Measurements from ENCODE around the gene MAP7. TPM values are rescaled to one million over a fixed set of nuclear protein-coding genes. Genes with fewer than 3 reads are reported as not detected.

Gene MAP7
- total RNA-seq, 4 donors from 2014 or later: 4.6 to 9.7 (median 6.0) TPM

DNA sequence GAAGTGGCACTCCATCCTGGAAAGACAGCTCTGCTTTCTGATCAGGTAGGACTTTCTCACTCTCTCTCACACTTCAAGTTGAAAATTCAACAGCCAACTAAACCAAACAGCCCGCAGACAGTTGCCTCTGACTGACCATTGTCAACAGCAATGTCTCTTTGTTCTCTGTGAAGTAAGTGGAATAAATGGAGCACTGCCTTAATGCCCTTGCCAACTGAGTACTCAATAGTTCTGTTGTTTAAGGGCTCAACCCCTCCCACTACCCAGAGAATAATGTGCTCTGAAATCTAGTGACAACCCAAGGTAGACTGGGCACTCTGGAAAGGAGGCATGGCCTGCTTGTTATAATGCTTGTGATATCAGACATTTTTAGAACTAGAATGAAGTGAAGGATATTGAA is 243.8 kb downstream of the MAP7 start:
- TF ChIP-seq, protein P1, sequence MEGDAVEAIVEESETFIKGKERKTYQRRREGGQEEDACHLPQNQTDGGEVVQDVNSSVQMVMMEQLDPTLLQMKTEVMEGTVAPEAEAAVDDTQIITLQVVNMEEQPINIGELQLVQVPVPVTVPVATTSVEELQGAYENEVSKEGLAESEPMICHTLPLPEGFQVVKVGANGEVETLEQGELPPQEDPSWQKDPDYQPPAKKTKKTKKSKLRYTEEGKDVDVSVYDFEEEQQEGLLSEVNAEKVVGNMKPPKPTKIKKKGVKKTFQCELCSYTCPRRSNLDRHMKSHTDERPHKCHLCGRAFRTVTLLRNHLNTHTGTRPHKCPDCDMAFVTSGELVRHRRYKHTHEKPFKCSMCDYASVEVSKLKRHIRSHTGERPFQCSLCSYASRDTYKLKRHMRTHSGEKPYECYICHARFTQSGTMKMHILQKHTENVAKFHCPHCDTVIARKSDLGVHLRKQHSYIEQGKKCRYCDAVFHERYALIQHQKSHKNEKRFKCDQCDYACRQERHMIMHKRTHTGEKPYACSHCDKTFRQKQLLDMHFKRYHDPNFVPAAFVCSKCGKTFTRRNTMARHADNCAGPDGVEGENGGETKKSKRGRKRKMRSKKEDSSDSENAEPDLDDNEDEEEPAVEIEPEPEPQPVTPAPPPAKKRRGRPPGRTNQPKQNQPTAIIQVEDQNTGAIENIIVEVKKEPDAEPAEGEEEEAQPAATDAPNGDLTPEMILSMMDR (IDR thresholded peaks at IDR 0.05; ENCODE audit: low read depth): no peak

DNA sequence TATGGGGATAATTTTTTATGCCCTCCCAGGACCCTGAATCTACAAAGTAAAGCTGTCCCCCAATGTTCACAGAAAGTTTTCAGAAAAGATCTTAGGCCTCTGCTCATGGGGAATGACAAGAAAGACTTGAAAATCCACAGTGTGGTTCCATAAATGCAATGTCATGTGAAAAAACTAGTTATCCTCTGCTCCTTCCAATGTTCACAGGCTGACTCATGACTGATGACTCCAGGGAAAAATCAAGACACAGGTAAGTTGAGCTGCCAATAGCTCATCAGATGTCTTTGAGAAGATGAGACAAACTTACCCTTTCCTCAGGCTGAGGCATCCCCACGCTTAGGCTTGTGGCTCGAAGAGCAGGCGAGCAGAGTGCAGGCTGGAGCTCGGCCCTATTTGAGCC is 245.8 kb downstream of the MAP7 start:
- TF ChIP-seq, protein P1 (IDR thresholded peaks at IDR 0.05; ENCODE audit: low read depth): no peak

DNA sequence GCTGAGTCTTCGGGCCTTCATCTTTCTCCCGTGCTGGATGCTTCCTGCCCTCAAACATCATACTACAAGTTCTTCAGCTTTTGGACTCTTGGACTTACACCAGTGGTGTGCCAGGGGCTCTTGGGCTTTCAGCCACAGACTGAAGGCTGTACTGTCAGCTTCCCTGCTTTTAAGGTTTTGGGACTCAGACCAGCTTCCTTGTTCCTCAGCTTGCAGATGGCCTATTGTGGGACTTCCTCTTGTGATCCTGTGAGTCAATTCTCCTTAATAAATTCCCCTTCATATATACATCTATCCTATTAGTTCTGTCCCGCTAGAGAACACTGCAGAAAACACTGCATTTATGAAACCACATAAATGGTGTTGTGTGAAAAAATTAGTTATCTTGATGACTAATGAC is 246.7 kb downstream of the MAP7 start:
- TF ChIP-seq, protein P1 (IDR thresholded peaks at IDR 0.05; ENCODE audit: low read depth): no peak

DNA sequence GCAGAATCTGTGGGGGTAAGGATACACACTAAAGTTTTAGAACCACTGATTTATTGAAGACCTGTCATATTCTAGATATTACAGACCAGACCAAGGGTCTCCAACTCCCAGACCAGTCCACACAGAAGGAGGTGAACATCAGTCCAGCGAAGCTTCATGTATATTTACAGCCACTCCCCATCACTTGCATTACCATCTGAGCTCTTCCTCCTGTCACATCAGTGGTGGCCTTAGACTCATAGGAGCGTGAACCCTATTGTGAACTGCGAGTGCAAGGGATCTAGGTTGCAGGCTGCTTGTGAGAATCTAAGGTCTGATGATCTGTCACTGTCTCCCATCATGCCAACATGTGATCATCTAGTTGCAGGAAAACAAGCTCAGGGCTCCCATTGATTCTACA is 255.6 kb downstream of the MAP7 start:
- TF ChIP-seq, protein P1 (IDR thresholded peaks at IDR 0.05; ENCODE audit: low read depth): no peak

Small RNAs within 50 kb of the gene (small RNA-seq; reads per million reads assigned to genes)
- gene AL023284.1 (not detected), gene NDUFS5P1 (not detected)

Other genes starting within 250 kb of the MAP7 start
- gene MAP3K5, start 242.1 kb upstream of the MAP7 start, total RNA-seq: 10 to 100 TPM; 20.9 to 44.0 (median 37.1) TPM

Measured in subcutaneous adipose tissue (tissue), 4 donors.